Activated CD4-positive, alpha-beta memory T cell treated with anti-CD3 and anti-CD28 coated beads, Interleukin-2, amount 10 ng/mL, durations not matched to agents 7 days and 5 days (primary cell): Measurements from ENCODE around the gene ACTBL2. TPM values are rescaled to one million over a fixed set of nuclear protein-coding genes. Genes with fewer than 3 reads are reported as not detected.

Source experiments
- CTCF ChIA-PET: fragments of 350-600 bp; sonication (Branson Sonifier 250); formaldehyde crosslinking; loops from one replicate; lab custom pipeline; 2021; ENCODE audit warnings: antibody characterized with exemption, inconsistent platforms; lab: Charles Lee
- POLR2A ChIA-PET: fragments of 350-600 bp; sonication (Branson Sonifier 250); formaldehyde crosslinking; loops from one replicate; lab custom pipeline; 2021; ENCODE audit warnings: antibody characterized with exemption; lab: Charles Lee
- DNase-seq: peaks from one replicate; pipeline ENCODE4 v3.0.0-alpha.2; 2020
- H3K27ac Mint-ChIP-seq: one replicate; pipeline ENCODE4 v1.8.0; 2021; ENCODE audit warnings: mild to moderate bottlenecking, mixed read lengths
- H3K27me3 Mint-ChIP-seq: one replicate; pipeline ENCODE4 v1.8.0; 2021; ENCODE audit warnings: mixed read lengths
- H3K36me3 Mint-ChIP-seq: one replicate; pipeline ENCODE4 v1.8.0; 2021; ENCODE audit warnings: low read depth, mixed read lengths
- H3K4me1 Mint-ChIP-seq: one replicate; pipeline ENCODE4 v1.8.0; 2021; ENCODE audit warnings: mixed read lengths
- H3K4me3 Mint-ChIP-seq: one replicate; pipeline ENCODE4 v1.8.0; 2021; ENCODE audit warnings: mild to moderate bottlenecking, mixed read lengths
- H3K9me3 Mint-ChIP-seq: one replicate; pipeline ENCODE4 v1.8.0; 2021; ENCODE audit warnings: mixed read lengths
- total RNA-seq, 2 experiments: library from RNA; stranded (reverse); gene quantifications; one replicate each; pipeline ENCODE4 v1.2.3, GENCODE V29; 2021

Gene ACTBL2
- total RNA-seq, 2 experiments from 2014 or later, result not detected

- ChIA-PET POLR2A (no interaction called here), CTCF (no interaction called here)
- no peaks in the 10 kb centered on the region for H3K9me3 Mint-ChIP-seq
- H3K36me3 Mint-ChIP-seq, result no peaks in the 10 kb centered on the region
- H3K27ac Mint-ChIP-seq, result no peak overlapping the region
- peaks cover 2% of the 10 kb centered on the region for H3K27me3 Mint-ChIP-seq
- no peaks in the 10 kb centered on the region for H3K4me1 Mint-ChIP-seq
- H3K4me3 Mint-ChIP-seq, result no peak overlapping the region
- DNase-seq, result no peak
Measured at GRCh38 chr5:57454896-57455295, 27.7 kb downstream of the ACTBL2 start.

- Mint-ChIP-seq H3K9me3 (no peaks in the 10 kb centered on the region), H3K27ac (no peak overlapping the region), H3K36me3 (no peaks in the 10 kb centered on the region), H3K27me3 (peaks cover 2% of the 10 kb centered on the region), H3K4me3 (no peak overlapping the region), H3K4me1 (no peaks in the 10 kb centered on the region)
- no peak for DNase-seq
- CTCF ChIA-PET, result no interaction called here
- POLR2A ChIA-PET, result no interaction called here
Measured at GRCh38 chr5:57453728-57454127, 28.9 kb downstream of the ACTBL2 start.

- Mint-ChIP-seq H3K4me3 (no peak overlapping the region), H3K4me1 (no peaks in the 10 kb centered on the region), H3K27me3 (peaks cover 2% of the 10 kb centered on the region), H3K36me3 (no peaks in the 10 kb centered on the region), H3K27ac (no peak overlapping the region), H3K9me3 (no peaks in the 10 kb centered on the region)
- POLR2A ChIA-PET, result no interaction called here
- CTCF ChIA-PET, result no interaction called here
- DNase-seq, result no peak
Measured at GRCh38 chr5:57452885-57453284, 29.7 kb downstream of the ACTBL2 start.

- H3K9me3 Mint-ChIP-seq, result no peaks in the 10 kb centered on the region
- ChIA-PET POLR2A (no interaction called here), CTCF (no interaction called here)
- H3K27ac Mint-ChIP-seq, result no peak overlapping the region
- no peaks in the 10 kb centered on the region for H3K4me1 Mint-ChIP-seq
- DNase-seq, result no peak
- no peaks in the 10 kb centered on the region for H3K36me3 Mint-ChIP-seq
- H3K4me3 Mint-ChIP-seq, result no peak overlapping the region
- H3K27me3 Mint-ChIP-seq, result peaks cover 2% of the 10 kb centered on the region
Measured at GRCh38 chr5:57450991-57451876, 31.4 kb downstream of the ACTBL2 start.

- no peaks in the 10 kb centered on the region for H3K9me3 Mint-ChIP-seq
- H3K4me3 Mint-ChIP-seq, result no peak overlapping the region
- H3K36me3 Mint-ChIP-seq, result no peaks in the 10 kb centered on the region
- no peak for DNase-seq
- no peak overlapping the region for H3K27ac Mint-ChIP-seq
- peaks cover under 1% of the 10 kb centered on the region for H3K27me3 Mint-ChIP-seq
- CTCF ChIA-PET, result no interaction called here
- POLR2A ChIA-PET, result no interaction called here
- no peaks in the 10 kb centered on the region for H3K4me1 Mint-ChIP-seq
Measured at GRCh38 chr5:57448751-57449150, 33.9 kb downstream of the ACTBL2 start.

GRCh38 chr5:57448287-57448686 is 34.3 kb downstream of the ACTBL2 start:
- H3K4me1 Mint-ChIP-seq, result no peaks in the 10 kb centered on the region

GRCh38 chr5:57447658-57448057 is 35.0 kb downstream of the ACTBL2 start:
- H3K9me3 Mint-ChIP-seq, result no peaks in the 10 kb centered on the region
- H3K27me3 Mint-ChIP-seq, result peaks cover 5% of the 10 kb centered on the region
- no peaks in the 10 kb centered on the region for H3K4me1 Mint-ChIP-seq
- DNase-seq, result no peak
- no peaks in the 10 kb centered on the region for H3K36me3 Mint-ChIP-seq
- no peak overlapping the region for H3K4me3 Mint-ChIP-seq
- CTCF ChIA-PET, result no interaction called here
- POLR2A ChIA-PET, result no interaction called here
- no peak overlapping the region for H3K27ac Mint-ChIP-seq

More at GRCh38 chr5:57448287-57448686, 34.3 kb downstream of the ACTBL2 start:
- Mint-ChIP-seq H3K4me3 (no peak overlapping the region), H3K9me3 (no peaks in the 10 kb centered on the region), H3K27ac (no peak overlapping the region), H3K27me3 (peaks cover 5% of the 10 kb centered on the region), H3K36me3 (no peaks in the 10 kb centered on the region)
- ChIA-PET CTCF (no interaction called here), POLR2A (no interaction called here)
- no peak for DNase-seq

- ChIA-PET CTCF (no interaction called here), POLR2A (no interaction called here)
- DNase-seq, result no peak
- Mint-ChIP-seq H3K4me3 (no peak overlapping the region), H3K27ac (no peak overlapping the region), H3K9me3 (no peaks in the 10 kb centered on the region), H3K27me3 (peaks cover 5% of the 10 kb centered on the region), H3K4me1 (no peaks in the 10 kb centered on the region), H3K36me3 (no peaks in the 10 kb centered on the region)
Measured at GRCh38 chr5:57446966-57447365, 35.6 kb downstream of the ACTBL2 start.

GRCh38 chr5:57445705-57446037 is 36.9 kb downstream of the ACTBL2 start:
- Mint-ChIP-seq H3K9me3 (no peaks in the 10 kb centered on the region), H3K27ac (no peak overlapping the region), H3K4me1 (no peaks in the 10 kb centered on the region), H3K4me3 (no peak overlapping the region), H3K27me3 (peaks cover 9% of the 10 kb centered on the region), H3K36me3 (no peaks in the 10 kb centered on the region)
- ChIA-PET POLR2A (no interaction called here), CTCF (no interaction called here)
- no peak for DNase-seq

- no peaks in the 10 kb centered on the region for H3K36me3 Mint-ChIP-seq
- peaks cover 9% of the 10 kb centered on the region for H3K27me3 Mint-ChIP-seq
- no peaks in the 10 kb centered on the region for H3K9me3 Mint-ChIP-seq
- ChIA-PET POLR2A (no interaction called here), CTCF (interaction anchor here (1.1 kb wide), 1 partner anchor 14 kb away, joined by 3 read pairs; no protein-coding TSS in a partner anchor)
- H3K4me1 Mint-ChIP-seq, result no peaks in the 10 kb centered on the region
- no peak for DNase-seq
- H3K4me3 Mint-ChIP-seq, result no peak overlapping the region
- H3K27ac Mint-ChIP-seq, result no peak overlapping the region
Measured at GRCh38 chr5:57445006-57445704, 37.5 kb downstream of the ACTBL2 start.

- ChIA-PET CTCF (no interaction called here), POLR2A (no interaction called here)
- no peaks in the 10 kb centered on the region for H3K4me1 Mint-ChIP-seq
- H3K36me3 Mint-ChIP-seq, result no peaks in the 10 kb centered on the region
- H3K27ac Mint-ChIP-seq, result no peak overlapping the region
- no peak overlapping the region for H3K4me3 Mint-ChIP-seq
- DNase-seq, result no peak
- H3K27me3 Mint-ChIP-seq, result peaks cover 11% of the 10 kb centered on the region
- no peaks in the 10 kb centered on the region for H3K9me3 Mint-ChIP-seq
Measured at GRCh38 chr5:57442080-57442839, 40.4 kb downstream of the ACTBL2 start.

- Mint-ChIP-seq H3K27ac (no peak overlapping the region), H3K4me3 (no peak overlapping the region), H3K27me3 (peaks cover 11% of the 10 kb centered on the region), H3K9me3 (no peaks in the 10 kb centered on the region), H3K4me1 (no peaks in the 10 kb centered on the region), H3K36me3 (no peaks in the 10 kb centered on the region)
- DNase-seq, result no peak
- ChIA-PET CTCF (no interaction called here), POLR2A (no interaction called here)
Measured at GRCh38 chr5:57441557-57441956, 41.1 kb downstream of the ACTBL2 start.

- Mint-ChIP-seq H3K36me3 (no peaks in the 10 kb centered on the region), H3K27me3 (peaks cover 12% of the 10 kb centered on the region), H3K27ac (no peak overlapping the region), H3K4me3 (no peak overlapping the region), H3K4me1 (no peaks in the 10 kb centered on the region), H3K9me3 (no peaks in the 10 kb centered on the region)
- CTCF ChIA-PET, result no interaction called here
- no peak for DNase-seq
- POLR2A ChIA-PET, result no interaction called here
Measured at GRCh38 chr5:57439601-57440000, 43.0 kb downstream of the ACTBL2 start.
